C1 segment of cervical spinal cord (tissue), 14 donors: Measurements from ENCODE around the gene MRPL36.
"Not testable (repeated sequence)": the region's sequence is repeated elsewhere in the genome, so short reads cannot be mapped to it uniquely, and the experiment has no call there.

Experiments
- DNase-seq, 14 donors: peaks; one replicate each; lab custom pipeline; 2025; lab: John Stamatoyannopoulos, UW

The MRPL36 gene

DNA sequence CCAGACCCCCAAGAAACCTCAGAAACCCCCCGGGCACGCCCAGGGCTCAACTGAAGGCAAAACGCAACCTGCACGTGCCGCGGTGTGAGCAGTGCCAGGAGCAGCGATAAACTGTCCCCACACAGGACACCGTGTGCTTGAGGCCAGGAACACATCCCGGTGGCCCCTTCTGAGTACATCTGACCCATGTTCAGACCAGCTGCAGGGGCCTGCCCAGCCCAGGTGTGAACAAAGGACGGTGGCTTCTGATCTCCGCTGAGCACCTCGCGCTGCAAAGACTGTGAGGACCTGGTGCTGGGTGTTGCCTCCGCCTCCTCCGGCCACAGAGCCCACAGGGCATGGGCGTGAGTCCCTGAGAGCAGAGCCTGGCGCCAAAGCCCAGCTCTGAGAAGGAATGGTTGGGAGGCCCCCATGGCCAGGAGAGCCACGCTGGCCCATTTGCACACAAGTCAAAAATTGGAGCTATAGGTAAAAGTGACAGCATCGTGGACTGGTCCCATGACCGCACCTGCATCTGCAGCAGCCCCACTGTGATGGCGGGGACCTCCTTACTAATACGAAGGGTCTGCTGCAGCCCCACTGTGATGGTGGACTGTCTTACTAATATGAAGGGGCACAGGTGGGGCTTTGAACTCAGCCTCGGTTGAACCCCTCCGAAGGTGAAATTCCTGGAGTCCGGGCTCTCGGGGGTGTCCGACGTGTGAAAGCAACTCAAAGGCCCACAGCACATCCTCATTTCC lies 33.0 kb upstream of the MRPL36 start:
- no peak for DNase-seq

DNA sequence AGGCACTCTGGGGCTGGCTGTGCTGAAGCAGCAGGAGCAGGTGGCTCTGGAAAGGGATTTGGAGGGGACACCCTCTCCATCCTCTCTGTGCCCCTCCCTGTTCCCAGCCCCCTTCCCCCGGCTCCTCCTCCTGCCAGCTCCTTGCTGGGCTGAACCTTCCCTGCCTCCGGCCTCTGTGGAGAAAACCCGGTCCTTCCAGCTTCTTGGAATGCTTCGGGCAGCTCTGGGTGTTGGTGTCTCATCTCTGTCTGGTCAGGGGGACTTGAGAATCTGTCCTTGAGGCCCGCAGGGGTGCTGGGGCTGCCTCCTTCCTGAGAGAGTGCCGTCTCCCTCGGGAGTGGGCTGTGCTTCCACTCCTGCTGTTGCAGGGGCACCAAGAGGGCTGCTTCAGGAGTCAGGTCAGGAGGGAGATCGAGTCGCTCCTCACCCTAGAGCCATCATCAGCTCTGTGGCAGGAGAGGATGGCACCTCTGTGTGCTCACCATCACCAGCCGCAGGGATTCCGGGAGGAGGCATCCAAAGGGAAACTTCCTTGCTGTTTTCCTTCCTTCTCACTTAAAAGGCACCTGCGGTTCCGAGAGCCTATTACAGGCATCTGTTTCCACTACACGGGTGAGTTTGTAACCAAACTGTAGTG lies 32.2 kb upstream of the MRPL36 start:
- DNase-seq, result no peak

DNA sequence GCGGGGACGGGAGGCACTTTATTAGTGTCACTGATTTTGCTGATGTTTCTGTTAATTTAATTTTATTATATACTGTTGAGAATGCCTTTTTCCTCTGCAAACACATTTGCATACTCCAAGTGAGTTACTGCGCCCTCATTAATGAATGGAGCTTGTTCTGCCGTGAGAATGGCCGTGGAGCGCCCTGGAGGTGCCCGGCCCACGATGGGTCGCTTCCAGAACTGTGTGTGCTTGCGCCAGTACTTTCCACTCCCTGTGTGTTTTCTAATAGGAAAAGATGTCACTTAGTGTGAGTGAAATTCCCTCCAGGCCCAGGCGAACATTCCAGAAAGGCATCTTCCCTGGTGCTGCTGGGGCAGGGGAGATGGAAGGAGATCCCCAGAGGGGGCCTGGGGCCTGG lies 31.6 kb upstream of the MRPL36 start:
- DNase-seq, result no peak

DNA sequence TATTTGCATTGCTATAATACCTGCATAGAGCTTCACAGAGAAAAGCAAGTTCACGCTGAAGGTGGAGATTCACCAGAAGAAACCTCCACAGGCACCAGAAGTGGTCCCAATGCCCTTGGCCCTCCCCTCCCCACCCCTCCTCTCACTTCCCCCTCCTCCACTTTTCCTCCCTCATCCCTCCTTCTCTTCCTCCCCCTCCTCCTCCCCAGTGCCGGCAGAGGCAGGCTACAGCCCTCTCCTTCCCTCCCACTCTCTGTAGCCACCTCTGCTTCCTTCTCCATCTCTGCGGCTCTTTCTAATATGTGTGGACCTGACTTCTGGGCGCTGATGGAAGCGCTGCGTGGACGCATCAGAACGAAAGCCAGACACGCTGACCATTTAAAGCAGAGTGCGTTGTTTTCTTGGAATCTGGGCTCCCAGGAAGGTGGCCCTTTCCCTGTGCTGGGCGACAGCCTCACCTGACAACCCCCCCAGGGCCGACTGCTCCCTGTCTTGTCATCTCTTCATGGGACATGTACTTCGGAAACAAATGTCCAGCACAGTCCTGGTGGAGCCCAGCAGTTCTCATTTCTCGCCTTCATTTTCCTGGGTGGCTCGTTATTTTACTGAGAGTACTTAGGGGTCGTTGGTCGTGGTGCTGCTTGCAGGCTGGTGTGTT lies 31.1 kb upstream of the MRPL36 start:
- DNase-seq, result no peak

DNA sequence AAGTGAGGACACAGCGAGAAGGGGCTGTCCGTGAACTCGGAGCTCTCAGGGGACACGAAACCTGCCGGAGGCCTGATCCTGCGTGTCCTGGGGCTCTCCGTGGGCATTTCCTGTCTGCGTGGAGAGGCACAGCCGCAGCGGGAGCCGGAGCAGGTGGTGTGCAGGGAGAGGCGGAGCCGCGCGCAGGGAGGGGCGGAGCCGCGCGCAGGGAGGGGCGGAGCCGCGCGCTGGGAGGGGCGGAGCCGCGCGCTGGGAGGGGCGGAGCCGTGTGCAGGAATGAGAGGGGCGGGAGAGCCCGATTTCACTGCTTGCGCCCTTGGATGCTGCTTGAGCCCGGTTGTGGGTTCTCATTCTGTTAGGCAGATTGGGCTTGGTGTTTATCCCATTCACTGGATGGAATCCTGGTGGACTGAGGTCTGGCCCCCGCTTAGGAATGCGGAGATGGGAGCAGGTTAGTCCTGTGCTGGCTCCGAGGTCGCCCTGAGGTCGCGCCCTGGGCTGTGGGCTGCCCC lies 28.3 kb upstream of the MRPL36 start:
- DNase-seq, result no peak

DNA sequence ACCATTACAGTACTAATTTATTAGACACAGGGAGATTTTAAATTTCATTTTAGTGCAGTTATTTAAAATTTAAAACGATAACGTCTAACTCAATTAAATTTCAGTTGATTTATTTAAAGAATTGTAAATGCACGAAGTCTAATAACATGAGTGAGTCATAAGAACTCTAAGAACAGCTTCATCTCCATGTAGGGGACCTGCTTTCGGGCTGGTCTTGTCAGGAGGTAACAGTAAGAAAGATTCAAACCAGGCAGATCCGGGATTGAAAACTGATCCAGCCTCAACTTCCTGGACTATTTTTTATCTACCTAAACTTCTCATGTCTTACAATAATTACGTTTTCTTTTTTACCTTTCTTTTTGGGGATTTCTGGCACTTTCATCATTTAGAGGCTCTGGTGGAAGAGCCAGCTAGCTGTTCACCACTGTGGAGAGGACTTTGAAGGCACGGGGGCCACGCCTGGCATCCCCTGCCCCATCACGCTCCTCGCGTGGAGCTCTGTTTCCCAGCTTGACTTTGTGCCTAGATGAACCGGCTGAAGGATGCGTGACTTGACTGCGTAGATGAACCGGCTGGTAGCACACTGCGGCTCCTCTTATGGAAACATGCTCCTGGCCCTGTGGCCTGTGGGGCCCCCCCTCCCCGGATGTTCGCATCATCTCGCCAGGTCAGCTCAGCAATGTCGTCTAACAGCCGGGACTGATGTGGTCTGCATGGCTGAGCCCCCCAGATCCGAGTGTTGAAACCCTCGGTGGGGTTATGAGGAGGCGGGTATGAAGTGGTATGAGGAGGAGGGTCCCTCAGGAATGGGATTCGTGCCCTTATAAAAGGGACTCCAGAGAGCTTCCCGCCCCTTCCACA lies 27.6 kb upstream of the MRPL36 start:
- no peak for DNase-seq

DNA sequence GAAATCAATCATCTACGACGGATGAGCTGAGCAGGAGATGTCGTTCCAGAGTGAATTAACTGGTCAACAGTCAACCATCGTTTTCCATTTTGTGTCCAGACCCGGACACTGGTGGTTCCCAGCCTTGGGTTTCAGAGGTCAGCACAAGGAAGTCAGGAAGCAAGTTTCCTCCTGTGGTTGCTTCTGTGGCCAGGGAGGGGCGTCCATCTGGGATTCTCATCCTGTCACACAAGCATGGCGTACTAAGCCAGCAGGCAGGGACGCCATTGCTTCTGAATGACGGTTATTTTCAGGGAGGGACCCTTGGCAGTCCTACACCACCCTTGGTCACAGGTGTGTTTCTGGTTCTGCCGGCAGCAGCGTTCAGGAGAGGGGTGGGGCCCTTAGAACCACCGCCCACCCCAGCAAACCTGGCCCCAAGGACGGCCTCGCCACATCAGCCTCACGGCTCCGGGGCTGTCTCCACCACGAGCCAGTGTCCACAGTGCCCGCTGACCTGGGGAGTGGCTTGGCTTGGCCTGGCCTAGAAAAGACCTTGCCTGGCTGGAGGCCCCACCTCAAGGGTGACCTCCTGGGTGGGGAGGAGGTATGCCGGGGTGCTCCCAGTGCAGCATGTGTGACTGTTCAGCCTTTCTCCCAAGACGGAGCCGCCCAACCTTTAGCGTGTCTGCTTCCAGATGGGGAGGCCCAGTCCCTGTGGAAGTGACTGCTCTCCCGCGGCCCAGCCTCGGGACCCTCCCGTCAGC lies 26.8 kb upstream of the MRPL36 start:
- no peak for DNase-seq

DNA sequence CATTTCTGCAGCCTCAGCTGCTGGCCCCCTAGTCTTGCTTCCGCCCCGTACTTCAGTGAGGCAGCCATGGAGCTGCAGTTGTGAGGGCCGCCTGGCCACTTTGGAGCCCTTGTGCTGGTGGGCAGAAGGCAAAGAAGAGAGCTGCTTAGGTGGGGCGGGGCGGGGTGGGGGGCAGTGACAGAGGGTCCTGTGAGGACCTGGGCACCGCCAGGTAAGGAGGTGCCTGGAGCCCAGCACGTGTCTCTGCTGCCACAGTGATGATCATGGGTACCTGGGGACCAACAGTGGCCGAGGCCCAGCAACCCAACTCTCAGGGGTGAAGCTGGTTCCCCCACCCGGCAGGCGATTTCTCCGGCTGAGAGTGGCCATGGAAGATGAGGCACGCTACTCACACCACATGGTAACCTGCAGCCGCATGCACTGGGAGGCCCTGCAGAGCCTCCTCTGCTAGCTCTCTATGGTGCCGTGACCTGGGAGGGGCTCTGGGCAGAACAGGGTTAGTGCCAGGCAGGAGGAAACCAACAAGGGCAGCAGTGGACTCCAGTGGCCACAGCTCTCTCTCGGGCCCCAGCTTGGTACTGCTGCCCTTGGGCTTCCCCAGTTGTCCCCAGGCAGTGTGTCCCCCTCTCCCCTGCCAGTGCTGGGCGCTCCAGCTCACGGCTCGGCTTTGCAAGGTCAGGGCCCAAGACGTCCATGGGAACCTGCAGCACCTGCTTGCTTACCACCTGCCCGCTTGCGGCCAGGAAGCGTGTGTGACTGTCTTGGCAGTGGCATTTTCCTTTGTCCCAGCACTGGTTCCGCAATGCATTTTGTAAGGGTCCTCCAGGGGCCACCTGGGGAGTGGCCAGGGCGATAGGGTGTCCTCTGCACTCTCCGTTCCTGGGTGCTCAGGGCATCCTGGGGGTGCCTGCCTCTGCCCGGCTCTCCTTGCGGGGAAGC lies 25.5 kb upstream of the MRPL36 start:
- no peak for DNase-seq

DNA sequence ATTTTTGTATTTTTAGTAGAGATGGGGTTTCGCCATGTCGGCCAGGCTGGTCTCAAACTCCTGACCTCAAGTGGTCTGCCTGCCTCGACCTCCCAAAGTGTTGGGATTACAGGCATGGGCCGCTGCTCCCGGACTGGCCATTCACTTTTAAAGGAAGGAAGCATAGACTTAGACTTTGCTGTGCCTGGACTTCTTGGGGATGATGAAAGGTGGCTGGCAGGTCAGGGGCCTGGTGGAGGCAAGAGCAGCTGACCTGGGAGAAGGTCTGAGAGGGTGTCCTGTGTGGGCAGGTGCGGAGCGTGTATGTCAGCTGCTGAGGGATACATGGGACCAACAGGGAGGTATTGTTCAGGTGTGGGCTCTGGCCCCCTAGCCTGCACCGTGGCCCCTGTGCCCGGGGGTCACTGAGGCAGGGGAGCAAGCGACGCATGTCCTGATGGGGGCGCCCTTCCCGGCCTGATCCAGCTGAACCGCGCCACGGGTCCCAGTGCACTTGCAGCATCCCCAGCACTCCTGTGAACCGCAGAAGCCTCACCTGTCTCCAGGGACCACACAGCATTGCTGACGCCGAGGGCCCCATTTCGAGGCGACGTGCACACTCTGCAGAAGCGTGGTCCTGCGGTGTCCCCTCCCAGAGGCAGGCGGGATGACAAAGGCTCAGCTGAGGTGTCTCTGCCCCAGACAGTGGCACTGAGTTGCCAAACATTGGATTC lies 24.6 kb upstream of the MRPL36 start:
- no peak for DNase-seq

DNA sequence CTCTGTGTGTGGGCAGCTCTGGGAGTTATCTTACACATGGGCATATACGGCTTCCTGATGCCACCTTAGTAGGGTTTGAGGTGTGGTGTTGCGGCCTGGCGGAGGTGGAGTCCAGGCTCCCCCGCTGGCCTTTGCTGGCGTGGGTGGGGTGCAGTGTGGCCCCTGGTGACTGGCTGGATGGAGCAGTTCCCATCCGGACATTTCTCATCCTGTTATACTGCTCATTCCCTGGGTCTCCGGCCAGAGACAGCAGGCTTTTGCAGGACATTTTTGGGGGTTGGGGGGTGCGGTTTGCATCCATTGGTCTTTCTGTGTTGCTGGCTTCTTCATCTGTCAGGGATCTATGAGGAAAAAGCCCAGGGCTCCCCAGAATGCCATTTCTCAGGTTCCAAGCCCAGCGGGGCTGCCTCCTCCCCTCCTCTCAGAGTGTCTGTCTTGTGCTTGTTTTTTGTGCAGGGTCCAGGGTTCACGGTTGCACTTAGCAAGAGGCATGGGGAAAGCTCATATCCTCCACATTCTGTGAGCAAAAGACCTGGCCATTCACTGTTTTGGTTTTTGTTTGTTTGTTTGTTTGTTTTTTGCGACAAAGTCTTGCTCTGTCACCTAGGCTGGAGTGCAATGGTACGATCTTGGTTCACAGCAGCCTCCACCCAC lies 23.9 kb upstream of the MRPL36 start:
- DNase-seq, result no peak

DNA sequence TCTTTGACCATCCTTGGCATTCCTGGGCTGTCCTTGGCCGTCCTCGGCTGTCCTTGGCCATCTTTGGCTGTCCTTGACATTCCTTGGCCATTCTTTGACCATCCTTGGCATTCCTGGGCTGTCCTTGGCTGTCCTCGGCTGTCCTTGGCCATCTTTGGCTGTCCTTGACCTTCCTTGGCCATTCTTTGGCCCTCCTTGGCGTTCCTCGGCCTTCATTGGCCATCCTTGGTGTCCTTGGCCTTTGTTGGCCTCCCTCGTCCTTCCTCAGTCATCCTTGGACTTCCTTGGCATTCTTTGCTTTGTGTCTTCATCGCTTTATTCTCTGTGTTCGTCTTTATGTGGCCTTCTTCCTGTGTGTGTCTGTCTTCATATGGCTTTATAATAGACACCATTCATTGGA lies 22.2 kb upstream of the MRPL36 start:
- DNase-seq, result no peak

DNA sequence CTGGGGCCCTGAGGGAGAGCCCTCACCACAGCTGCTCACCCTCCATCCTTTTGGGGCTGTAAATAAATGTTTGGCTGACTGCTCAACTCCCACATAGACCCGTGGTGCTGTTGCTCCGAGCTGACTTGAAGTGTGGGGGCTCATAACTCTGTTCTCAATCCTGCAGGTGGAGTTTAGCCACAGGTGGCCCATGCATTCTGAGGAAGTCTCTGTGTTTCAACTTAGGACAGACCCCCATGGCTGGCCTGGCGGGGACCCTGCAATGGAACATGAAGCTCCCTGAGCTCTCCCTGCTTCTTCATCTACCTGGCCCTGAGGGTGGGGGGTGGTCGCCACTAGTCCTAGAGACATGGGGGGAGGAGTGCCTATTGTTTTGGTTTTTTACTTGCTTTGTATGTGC lies 21.3 kb upstream of the MRPL36 start:
- no peak for DNase-seq

DNA sequence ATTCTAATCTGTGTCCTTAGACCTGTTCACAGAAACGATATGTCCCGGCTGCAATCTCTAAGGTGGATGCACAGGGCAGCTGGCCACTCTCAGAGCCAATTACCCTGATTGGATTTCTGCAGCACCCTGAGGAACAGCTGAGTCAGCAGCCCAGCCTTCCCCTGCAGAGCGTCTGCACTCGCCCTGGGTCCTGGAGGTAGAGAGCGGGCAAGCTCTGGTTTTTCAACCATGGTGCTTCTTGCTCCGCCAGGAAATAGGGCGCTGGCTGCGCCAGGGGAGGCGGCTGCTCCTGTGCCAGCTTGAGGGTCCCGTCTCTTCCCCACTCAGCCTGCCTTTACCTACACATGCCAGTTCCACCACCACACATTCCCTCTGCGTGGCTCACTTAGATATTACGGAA lies 20.7 kb upstream of the MRPL36 start:
- no peak for DNase-seq

DNA sequence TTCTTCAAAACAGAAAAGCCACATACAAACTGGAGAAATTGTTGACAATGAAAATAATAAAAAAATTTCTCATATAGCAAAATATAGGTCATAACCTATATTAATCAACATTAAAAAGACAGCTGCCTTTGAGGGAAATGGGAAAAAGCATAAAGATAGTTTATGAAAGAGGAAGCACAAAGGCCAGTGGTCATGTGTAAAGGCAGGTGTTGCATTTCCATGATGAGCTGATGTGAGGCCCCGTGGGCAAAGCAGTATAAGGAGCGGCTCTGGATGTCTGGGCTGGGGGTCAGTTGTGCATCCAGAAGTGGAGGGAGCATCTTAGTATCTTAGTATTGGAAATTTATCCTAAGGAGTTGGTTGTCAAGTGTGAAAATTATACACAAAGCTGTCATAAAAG lies 19.8 kb upstream of the MRPL36 start:
- DNase-seq, result no peak

DNA sequence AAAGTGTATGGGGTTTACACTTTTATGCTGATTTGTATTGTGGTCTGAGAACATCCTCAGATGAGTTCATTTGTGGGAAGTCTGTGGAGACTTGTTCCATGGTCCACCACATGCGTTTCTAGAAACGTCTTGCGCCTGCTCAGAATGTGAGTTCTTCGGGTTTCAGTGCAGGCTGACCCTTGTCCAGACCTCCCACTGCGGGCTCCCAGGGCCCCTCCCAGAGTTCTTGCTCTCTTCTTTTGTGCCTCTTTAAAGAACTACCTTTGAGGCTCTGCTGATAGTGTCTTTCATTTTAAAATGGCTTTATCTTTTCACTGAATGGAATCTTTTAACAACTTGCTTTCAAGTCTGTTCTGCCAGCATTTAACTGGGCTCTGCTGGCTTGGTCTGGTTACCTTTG lies 19.1 kb upstream of the MRPL36 start:
- no peak for DNase-seq

DNA sequence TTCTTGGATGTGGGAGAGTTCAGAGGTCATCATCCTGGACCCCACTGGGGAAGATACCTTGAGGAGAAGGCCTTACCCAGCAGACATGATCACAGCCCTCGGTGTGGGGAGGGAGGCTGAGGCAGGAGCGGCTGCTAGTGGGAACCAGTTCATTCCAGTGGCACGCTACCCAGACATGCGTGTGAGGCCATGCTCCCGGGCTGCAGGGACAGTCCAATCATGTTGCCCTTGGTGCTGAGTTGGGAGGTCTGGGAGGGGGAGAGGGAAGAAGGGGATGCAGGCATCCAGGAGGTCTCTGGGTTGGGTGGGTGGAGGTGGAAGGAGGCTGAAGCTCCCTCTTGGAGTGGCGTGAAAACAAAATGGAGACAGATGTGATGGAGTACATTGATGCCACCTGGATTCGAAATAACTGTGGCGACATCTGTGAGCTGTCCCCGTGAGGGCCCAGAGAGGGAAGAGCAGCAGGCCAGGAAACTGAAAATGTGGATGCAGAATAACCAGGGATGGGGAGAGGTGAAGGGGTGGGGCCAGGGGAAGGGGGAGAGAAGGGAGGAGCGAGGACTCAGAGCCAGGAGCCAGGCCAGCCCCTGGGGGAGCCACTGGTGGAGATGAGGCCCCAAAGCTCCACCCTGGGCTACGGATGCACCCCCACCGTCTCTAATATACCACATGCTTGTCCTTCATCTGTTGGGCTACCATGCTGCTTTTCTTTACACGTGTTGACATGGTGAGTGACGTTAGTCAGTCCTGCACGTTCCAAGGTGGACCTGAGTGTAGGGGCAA lies 17.8 kb upstream of the MRPL36 start:
- DNase-seq, result no peak

DNA sequence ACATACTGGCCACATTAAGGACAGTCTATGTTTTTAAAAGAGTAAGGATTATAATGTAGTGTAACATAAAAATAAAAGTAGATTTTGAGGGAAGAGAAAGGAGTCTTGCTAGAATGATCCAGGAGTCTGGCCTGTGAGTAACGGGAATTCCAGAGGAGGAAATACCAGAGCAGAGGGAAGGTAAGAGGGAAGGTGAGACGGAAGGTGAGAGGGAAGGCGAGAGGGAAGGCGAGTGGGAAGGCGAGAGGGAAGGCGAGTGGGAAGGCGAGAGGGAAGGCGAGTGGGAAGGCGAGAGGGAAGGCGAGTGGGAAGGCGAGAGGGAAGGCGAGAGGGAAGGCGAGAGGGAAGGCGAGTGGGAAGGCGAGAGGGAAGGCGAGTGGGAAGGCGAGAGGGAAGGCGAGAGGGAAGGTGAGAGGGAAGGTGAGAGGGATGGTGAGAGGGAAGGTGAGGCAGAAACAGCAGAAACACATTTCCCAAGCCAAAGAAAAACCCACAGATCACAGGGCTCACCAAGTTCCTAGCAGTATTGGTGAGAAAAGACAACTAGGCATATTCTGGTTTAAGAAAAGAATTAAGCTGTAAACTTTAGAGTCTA lies 17.0 kb upstream of the MRPL36 start:
- DNase-seq, result not testable (repeated sequence)

DNA sequence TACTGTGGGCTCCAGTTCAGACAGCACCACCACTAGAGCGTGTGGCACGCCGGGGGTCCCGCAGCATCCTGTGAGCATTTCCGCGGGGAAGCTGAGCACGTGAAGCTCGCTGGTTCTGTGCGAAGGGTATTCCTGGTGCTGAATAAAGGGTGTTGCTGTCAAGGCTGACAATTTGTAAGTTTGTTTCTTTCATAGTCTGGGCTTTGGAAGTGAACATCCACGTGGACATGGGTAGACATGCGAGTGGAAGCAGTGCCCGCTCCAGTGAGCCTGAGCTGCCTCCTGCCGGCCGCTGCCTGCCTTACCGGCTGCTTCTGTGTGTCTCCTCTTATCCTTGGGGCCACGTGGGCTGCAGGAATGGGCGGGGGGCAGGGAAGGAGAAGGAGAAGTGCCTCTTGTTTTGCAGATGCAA lies 16.2 kb upstream of the MRPL36 start:
- no peak for DNase-seq
